Cardiac muscle cell (in vitro differentiated cells and primary cell): ENCODE measurements around the gene ADAMTSL3. TPM values are rescaled to one million over a fixed set of nuclear protein-coding genes. Genes with fewer than 3 reads are reported as not detected.

Source experiments
- DNase-seq, 2 donors: peaks; one replicate each; pipeline versions ENCODE4 v3.0.0 to v3.0.0-alpha.2; 2010 to 2017; ENCODE audit warnings: low read depth in 1 of 2, low spot score in 1 of 2
- H3K27ac ChIP-seq: fragments of 200-600 bp; sonication (generic); 2 replicates; pipeline ENCODE4 v1.5.1; 2016
- H3K27me3 ChIP-seq: fragments of 200-600 bp; sonication (generic); 2 replicates; pipeline ENCODE4 v1.6.0; 2016; ENCODE audit warnings: control low read depth
- H3K36me3 ChIP-seq: fragments of 200-600 bp; sonication (generic); 2 replicates; pipeline ENCODE4 v1.5.1; 2016; ENCODE audit warnings: control low read depth
- H3K4me1 ChIP-seq: fragments of 200-600 bp; sonication (generic); 2 replicates; pipeline ENCODE4 v1.8.1; 2017; ENCODE audit warnings: low read depth, mild to moderate bottlenecking, mixed run types
- H3K4me3 ChIP-seq: fragments of 200-600 bp; sonication (generic); 2 replicates; pipeline ENCODE4 v1.5.1; 2016; ENCODE audit warnings: mild to moderate bottlenecking
- H3K9me3 ChIP-seq: fragments of 200-600 bp; sonication (generic); 2 replicates; pipeline ENCODE4 v1.5.1; 2017; ENCODE audit warnings: low read depth, mild to moderate bottlenecking, control low read depth
- CTCF ChIP-seq: IDR thresholded peaks from 2 replicates; pipeline ENCODE4 v1.5.1; 2012; ENCODE audit warnings: low read depth, mild to moderate bottlenecking, low read length
- polyA plus RNA-seq: library from polyadenylated mRNA; unstranded; fragments of >200 nt; fragmentation: Nextera tagmentation; extraction: Ambion mirVana; gene quantifications from 2 replicates; pipeline ENCODE4 v1.2.1, GENCODE V29; 2016
- total RNA-seq: library from RNA; depleted of rRNA; stranded (reverse); fragments of >200 nt; gene quantifications from 2 replicates; pipeline ENCODE4 v1.2.3, GENCODE V29; 2016

Gene ADAMTSL3
- total RNA-seq (0.88 and 2.0 TPM in 2 replicates), polyA plus RNA-seq (0.83 and 3.5 TPM in 2 replicates)

- Histone ChIP-seq H3K36me3 (no peaks in the 10 kb centered on the region), H3K9me3 (no peaks in the 10 kb centered on the region), H3K27me3 (peaks cover 53% of the 10 kb centered on the region), H3K4me3 (peak within 1 kb of the TSS; percentile 41), H3K27ac (no peak within 1 kb of the TSS), H3K4me1 (no peaks in the 10 kb centered on the region)
- DNase-seq: peak; percentile 78
- no peak for TF ChIP-seq CTCF
Measured at GRCh38 chr15:83653639-83654378, at the start of gene ADAMTSL3. TSS of gene ADAMTSL3 (plus strand) at chr15:83654123. CDS start at chr15:83655762, 1,639 bp downstream.

GRCh38 chr15:83604549-83604948 lies 49.4 kb upstream of the ADAMTSL3 start:
- H3K4me1 ChIP-seq: no peaks in the 10 kb centered on the region
- TF ChIP-seq CTCF: no peak
- DNase-seq: no peak

GRCh38 chr15:83605111-83605945 lies 48.6 kb upstream of the ADAMTSL3 start:
- H3K27ac ChIP-seq: no peak overlapping the region
- no peak for TF ChIP-seq CTCF
- H3K4me1 ChIP-seq: no peaks in the 10 kb centered on the region
- H3K9me3 ChIP-seq: no peaks in the 10 kb centered on the region
- H3K4me3 ChIP-seq: no peak overlapping the region
- no peaks in the 10 kb centered on the region for H3K27me3 ChIP-seq
- DNase-seq: no peak
- H3K36me3 ChIP-seq: no peaks in the 10 kb centered on the region

More at GRCh38 chr15:83604549-83604948, 49.4 kb upstream of the ADAMTSL3 start:
- H3K9me3 ChIP-seq: no peaks in the 10 kb centered on the region
- H3K36me3 ChIP-seq: no peaks in the 10 kb centered on the region
- H3K27me3 ChIP-seq: no peaks in the 10 kb centered on the region
- no peak overlapping the region for H3K4me3 ChIP-seq
- no peak overlapping the region for H3K27ac ChIP-seq

GRCh38 chr15:83610132-83610531 lies 43.8 kb upstream of the ADAMTSL3 start:
- TF ChIP-seq CTCF: no peak
- H3K4me1 ChIP-seq: no peaks in the 10 kb centered on the region

GRCh38 chr15:83610901-83611685 lies 42.8 kb upstream of the ADAMTSL3 start:
- no peaks in the 10 kb centered on the region for H3K9me3 ChIP-seq
- no peaks in the 10 kb centered on the region for H3K4me1 ChIP-seq
- no peak overlapping the region for H3K4me3 ChIP-seq
- no peaks in the 10 kb centered on the region for H3K36me3 ChIP-seq
- no peak for DNase-seq
- no peak overlapping the region for H3K27ac ChIP-seq
- TF ChIP-seq CTCF: no peak
- H3K27me3 ChIP-seq: no peaks in the 10 kb centered on the region

More at GRCh38 chr15:83610132-83610531, 43.8 kb upstream of the ADAMTSL3 start:
- Histone ChIP-seq H3K9me3 (no peaks in the 10 kb centered on the region), H3K36me3 (no peaks in the 10 kb centered on the region), H3K27me3 (no peaks in the 10 kb centered on the region), H3K4me3 (no peak overlapping the region), H3K27ac (no peak overlapping the region)
- no peak for DNase-seq
